Naive B cell (primary cell): ENCODE measurements around the gene PNPLA8. TPM values are rescaled to one million over a fixed set of nuclear protein-coding genes. Genes with fewer than 3 reads are reported as not detected.

Experiments
- ATAC-seq, 2 donors: fragments of 150-1000 bp; cut with Tn5 transposase; 2 replicates each; pipeline ENCODE4 v1.10.0; 2021; ENCODE audit warnings: low read depth in 2 of 2, mild to moderate bottlenecking in 2 of 2, moderate library complexity in 2 of 2
- DNase-seq: peaks from one replicate; pipeline ENCODE4 v3.0.0; 2022
- H3K27ac Mint-ChIP-seq, 6 donors: one replicate each; pipeline ENCODE4 v1.8.0; 2020 to 2022; ENCODE audit warnings: mild to moderate bottlenecking in 6 of 6, mixed read lengths in 6 of 6, moderate library complexity in 5 of 6, inconsistent platforms in 2 of 6
- H3K27me3 Mint-ChIP-seq, 3 donors: one replicate each; pipeline ENCODE4 v1.8.0; 2021 to 2022; ENCODE audit warnings: mixed read lengths in 3 of 3, mild to moderate bottlenecking in 1 of 3
- H3K36me3 Mint-ChIP-seq, 2 donors: one replicate each; pipeline ENCODE4 v1.8.0; 2020 to 2022; ENCODE audit warnings: mixed read lengths in 2 of 2, inconsistent platforms in 1 of 2, mild to moderate bottlenecking in 1 of 2
- H3K4me1 Mint-ChIP-seq, 3 donors: one replicate each; pipeline ENCODE4 v1.8.0; 2020 to 2022; ENCODE audit warnings: mixed read lengths in 3 of 3, inconsistent platforms in 1 of 3, mild to moderate bottlenecking in 1 of 3, moderate library complexity in 1 of 3
- H3K4me3 Mint-ChIP-seq, 8 donors: one replicate each; pipeline ENCODE4 v1.8.0; 2020 to 2022; ENCODE audit warnings: mild to moderate bottlenecking in 8 of 8, mixed read lengths in 8 of 8, moderate library complexity in 8 of 8, inconsistent platforms in 2 of 8
- H3K9me3 Mint-ChIP-seq, 7 donors: one replicate each; pipeline ENCODE4 v1.8.0; 2020 to 2022; ENCODE audit warnings: mixed read lengths in 7 of 7, mild to moderate bottlenecking in 5 of 7, inconsistent platforms in 2 of 7, moderate library complexity in 1 of 7
- polyA plus RNA-seq, 6 donors: library from polyadenylated mRNA; unstranded; fragments of 300-500 nt; fragmentation: Illumina TruSeq; gene quantifications; one replicate each; pipeline ENCODE4 v1.2.3, GENCODE V29; 2021; ENCODE audit warnings: low read depth in 6 of 6

Gene PNPLA8, protein sequence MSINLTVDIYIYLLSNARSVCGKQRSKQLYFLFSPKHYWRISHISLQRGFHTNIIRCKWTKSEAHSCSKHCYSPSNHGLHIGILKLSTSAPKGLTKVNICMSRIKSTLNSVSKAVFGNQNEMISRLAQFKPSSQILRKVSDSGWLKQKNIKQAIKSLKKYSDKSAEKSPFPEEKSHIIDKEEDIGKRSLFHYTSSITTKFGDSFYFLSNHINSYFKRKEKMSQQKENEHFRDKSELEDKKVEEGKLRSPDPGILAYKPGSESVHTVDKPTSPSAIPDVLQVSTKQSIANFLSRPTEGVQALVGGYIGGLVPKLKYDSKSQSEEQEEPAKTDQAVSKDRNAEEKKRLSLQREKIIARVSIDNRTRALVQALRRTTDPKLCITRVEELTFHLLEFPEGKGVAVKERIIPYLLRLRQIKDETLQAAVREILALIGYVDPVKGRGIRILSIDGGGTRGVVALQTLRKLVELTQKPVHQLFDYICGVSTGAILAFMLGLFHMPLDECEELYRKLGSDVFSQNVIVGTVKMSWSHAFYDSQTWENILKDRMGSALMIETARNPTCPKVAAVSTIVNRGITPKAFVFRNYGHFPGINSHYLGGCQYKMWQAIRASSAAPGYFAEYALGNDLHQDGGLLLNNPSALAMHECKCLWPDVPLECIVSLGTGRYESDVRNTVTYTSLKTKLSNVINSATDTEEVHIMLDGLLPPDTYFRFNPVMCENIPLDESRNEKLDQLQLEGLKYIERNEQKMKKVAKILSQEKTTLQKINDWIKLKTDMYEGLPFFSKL
- 10 to 100 TPM; 54.6 to 82.7 (median 67.0) TPM for polyA plus RNA-seq

DNA sequence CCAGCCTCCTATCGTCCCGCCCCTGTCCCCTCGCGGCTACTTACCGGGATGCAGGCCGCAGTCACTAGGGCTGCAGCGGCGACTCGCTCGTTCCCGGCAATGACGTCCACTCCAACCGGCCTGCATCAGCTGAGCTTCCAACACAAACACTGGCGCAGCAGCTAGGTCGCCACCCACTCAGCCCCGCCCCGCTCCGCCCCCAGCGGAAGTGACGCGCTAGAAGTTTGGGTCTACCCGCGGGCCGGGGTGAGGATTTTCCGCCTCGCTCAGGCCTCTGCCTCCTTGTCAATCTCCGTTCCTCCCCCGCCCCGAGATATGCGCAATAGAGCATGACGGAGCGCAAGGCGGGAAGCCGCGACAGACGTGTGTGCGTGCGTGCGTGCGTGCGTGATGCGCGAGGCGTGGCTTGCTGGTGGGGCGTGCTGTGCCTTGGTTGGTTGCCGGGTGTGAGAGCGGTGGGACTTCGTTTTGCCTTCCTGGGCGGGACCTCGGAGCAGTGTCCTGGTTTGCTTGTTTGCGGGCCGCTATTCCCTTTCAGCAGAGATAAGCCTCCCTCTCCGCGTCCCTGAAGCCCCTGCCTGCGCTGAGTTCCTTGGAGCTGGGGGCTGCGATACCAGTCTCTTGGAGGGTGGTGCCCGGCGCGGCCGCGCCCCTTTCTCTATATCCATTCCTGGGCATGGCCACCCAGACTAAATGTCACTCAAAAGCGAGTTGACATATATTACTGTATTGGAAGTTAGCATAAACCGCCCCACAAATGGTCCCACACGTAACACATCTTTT, at the start of gene PNPLA8:
TSS of gene PNPLA8 (minus strand) at position 151 of the 783 bp plus-strand sequence. CDS start 10,644 bp downstream, outside the sequence.
- peak; percentile 85 to 86 for ATAC-seq

DNA sequence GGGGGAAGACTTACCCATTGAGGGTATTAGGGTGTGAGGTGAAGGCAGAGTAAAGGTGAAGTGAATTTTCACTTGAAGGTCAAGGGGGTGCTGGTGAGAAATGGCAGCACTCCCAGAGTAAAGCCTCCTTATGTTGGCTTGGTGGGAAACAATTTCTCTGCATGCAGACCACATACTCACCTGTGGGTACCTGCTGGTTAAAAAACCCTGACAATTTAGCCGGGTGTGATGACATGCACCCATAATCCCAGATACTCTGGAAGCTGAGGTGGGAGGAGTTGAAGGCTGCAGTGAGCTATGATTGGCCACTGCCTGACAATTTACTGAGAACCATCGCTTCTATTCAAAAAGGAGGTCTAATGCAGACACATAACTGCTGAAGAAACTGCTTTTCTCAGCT, 49.2 kb upstream of the PNPLA8 start:
- Mint-ChIP-seq H3K9me3 (peaks cover 0 to 10% (median 3%) of the 10 kb centered on the region in 7 donors), H3K4me1 (peaks cover 26 to 36% (median 36%) of the 10 kb centered on the region in 3 donors)

More for the DNA sequence above, at the start of gene PNPLA8:
- H3K4me1 Mint-ChIP-seq: peaks cover 32 to 50% (median 38%) of the 10 kb centered on the region in 3 donors
- H3K27ac Mint-ChIP-seq: peak within 1 kb of the TSS; percentile 98 to 100 (median 100)
- H3K4me3 Mint-ChIP-seq: peak within 1 kb of the TSS; percentile 89 to 100 (median 98)
- H3K9me3 Mint-ChIP-seq: no peaks in the 10 kb centered on the region
- no peaks in the 10 kb centered on the region for H3K27me3 Mint-ChIP-seq
- H3K36me3 Mint-ChIP-seq: peaks cover 11 to 13% of the 10 kb centered on the region in 2 donors
- DNase-seq: peak; percentile 100

DNA sequence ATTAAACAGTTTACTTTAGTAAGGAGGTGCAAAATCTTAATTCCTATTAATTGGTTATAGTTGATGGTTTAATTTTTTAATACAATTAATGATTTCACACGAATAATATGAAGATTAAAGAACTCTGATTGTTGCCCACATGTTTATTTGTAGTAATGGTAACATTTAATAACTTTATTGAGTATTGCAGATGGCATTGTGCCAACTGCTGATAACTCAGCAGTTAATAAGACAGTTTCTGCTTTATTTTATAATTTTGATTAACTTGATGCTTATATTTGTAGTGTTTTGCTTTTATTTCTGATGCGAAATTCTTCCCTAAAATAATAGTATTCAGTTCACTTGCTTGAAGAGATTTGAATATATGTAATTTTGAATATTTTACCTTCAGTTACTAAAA, 46.5 kb upstream of the PNPLA8 start:
- no peak for ATAC-seq
- peaks cover 4 to 20% of the 10 kb centered on the region in 2 donors for H3K36me3 Mint-ChIP-seq
- H3K4me1 Mint-ChIP-seq: peaks cover 32 to 49% (median 47%) of the 10 kb centered on the region in 3 donors
- H3K9me3 Mint-ChIP-seq: no peaks in the 10 kb centered on the region
- H3K4me3 Mint-ChIP-seq: no peak overlapping the region
- no peak overlapping the region for H3K27ac Mint-ChIP-seq
- DNase-seq: no peak
- no peaks in the 10 kb centered on the region for H3K27me3 Mint-ChIP-seq

More for the DNA sequence above, 49.2 kb upstream of the PNPLA8 start:
- H3K4me3 Mint-ChIP-seq: no peak overlapping the region
- DNase-seq (no peak), ATAC-seq (no peak)
- H3K36me3 Mint-ChIP-seq: peaks cover 8 to 33% of the 10 kb centered on the region in 2 donors
- no peaks in the 10 kb centered on the region for H3K27me3 Mint-ChIP-seq
- H3K27ac Mint-ChIP-seq: no peak overlapping the region

DNA sequence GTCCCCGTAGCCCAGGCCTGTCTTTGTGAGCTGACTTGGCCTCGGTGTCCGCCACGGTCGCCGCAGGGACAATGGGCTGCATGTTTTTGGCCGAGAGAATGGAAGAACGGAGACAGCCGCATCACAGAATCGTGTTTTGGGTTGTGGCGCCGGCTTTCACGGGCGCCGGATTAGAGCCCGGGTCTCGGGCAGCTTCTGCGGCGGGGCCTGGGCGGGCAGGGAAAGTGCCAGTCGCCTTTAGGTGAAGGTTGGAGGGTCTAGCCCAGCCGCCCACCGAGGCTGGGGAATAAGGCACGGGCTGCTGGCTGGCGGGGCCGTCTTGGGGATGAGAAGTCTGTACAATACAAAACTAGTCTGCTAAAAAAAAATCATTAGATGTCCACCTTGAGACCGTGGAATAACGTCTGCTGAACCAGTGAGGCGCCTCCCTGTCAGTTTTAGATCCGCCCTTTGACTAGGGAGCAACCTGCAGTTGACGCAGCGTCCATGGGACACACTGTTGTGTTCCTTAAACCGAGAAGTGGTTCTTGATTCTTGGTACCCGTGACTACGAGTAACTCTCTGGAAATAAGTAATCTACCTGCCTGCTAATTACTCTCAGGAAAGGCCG, 44.3 kb upstream of the PNPLA8 start:
- ATAC-seq (peak; percentile 17), DNase-seq (peak; percentile 48)
- H3K36me3 Mint-ChIP-seq: peaks cover 8% of the 10 kb centered on the region in 2 donors
- H3K4me1 Mint-ChIP-seq: peaks cover 27 to 54% (median 40%) of the 10 kb centered on the region in 3 donors
- H3K4me3 Mint-ChIP-seq: peak overlapping the region; percentile 93 to 99 (median 97)
- H3K27me3 Mint-ChIP-seq: no peaks in the 10 kb centered on the region
- H3K27ac Mint-ChIP-seq: peak overlapping the region; percentile 99 to 100 (median 100)
- no peaks in the 10 kb centered on the region for H3K9me3 Mint-ChIP-seq

DNA sequence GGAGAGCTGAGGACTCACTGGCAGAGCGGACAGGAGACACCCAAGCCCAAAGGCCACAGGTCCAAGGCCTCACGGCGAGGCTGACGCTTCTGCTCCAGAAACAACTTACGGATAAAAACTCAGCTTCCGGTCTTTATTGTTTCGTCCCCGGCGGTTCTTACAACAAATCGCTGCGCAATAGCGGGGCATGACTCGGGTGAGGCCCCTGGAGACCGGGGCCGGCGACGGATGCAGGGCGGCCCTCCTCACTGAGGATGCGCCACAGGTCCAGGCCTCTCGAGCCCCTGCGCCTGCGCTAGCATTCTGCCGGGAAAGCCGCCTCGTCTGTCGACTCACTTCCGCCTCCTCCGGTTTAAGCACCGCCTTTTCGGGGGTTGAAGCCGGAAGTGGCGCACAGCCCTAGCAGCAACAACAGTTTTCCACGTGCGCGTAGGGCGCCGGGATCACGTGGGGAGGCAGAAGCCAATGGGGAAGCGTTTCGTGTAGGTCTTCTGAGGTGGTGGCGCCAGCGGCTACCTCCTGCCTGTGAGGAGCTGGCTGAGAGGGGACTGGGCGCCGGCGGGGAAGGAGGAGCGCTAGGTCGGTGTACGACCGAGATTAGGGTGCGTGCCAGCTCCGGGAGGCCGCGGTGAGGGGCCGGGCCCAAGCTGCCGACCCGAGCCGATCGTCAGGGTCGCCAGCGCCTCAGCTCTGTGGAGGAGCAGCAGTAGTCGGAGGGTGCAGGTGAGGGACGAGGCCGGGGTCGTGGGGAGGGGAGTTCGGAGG, 43.6 kb upstream of the PNPLA8 start, which contains the start of the genes DNAJB9 and THAP5:
TSS of gene DNAJB9 (plus strand) at position 494 of the 765 bp plus-strand sequence. CDS start 1,853 bp downstream, outside the sequence.
TSS of gene THAP5 (minus strand) at position 326 of the 765 bp plus-strand sequence. CDS start at position 189, 137 bp downstream.
- H3K4me1 Mint-ChIP-seq: peaks cover 27 to 54% (median 40%) of the 10 kb centered on the region in 3 donors
- peak; percentile 100 for DNase-seq
- H3K27me3 Mint-ChIP-seq: no peaks in the 10 kb centered on the region
- peak within 1 kb of the TSS; percentile 93 to 99 (median 97) for H3K4me3 Mint-ChIP-seq
- no peaks in the 10 kb centered on the region for H3K9me3 Mint-ChIP-seq
- H3K27ac Mint-ChIP-seq: peak within 1 kb of the TSS; percentile 99 to 100 (median 100)
- ATAC-seq: peak; percentile 81 to 85
- peaks cover 8% of the 10 kb centered on the region in 2 donors for H3K36me3 Mint-ChIP-seq

DNA sequence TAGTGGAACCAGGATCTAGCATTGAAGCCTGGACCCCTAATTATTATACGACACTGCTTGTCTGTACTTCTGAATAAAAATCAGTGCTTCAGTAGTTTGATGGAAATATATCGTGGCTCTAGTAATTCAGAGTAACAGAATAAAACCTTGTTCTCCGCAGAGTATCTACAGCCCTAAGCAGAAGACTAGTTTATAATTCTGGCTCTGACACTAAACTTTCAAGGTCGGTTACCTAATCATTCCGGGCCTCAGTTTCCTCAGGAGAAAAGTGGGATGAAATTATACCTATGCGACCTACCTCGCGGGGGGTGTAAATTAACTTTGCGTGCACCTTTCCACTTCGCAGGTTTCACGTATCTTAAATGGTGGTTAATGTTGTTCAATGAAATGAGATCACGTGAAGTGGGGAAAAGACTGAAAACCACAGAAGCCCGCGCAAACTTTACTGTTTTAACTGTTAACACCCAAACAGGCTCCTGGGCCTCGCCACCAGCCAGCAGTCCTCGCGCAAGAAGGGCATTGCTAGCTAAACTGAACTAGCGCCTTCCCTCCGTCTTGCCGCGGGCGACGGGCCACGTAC, 43.0 kb upstream of the PNPLA8 start:
- no peaks in the 10 kb centered on the region for H3K27me3 Mint-ChIP-seq
- no peak for DNase-seq
- peak in 1 of 2 donors; percentile 18 for ATAC-seq
- peaks cover 8 to 13% of the 10 kb centered on the region in 2 donors for H3K36me3 Mint-ChIP-seq
- peak overlapping the region; percentile 99 to 100 (median 100) for H3K27ac Mint-ChIP-seq
- H3K4me3 Mint-ChIP-seq: peak overlapping the region; percentile 93 to 99 (median 97)
- H3K4me1 Mint-ChIP-seq: peaks cover 25 to 51% (median 36%) of the 10 kb centered on the region in 3 donors
- H3K9me3 Mint-ChIP-seq: no peaks in the 10 kb centered on the region

DNA sequence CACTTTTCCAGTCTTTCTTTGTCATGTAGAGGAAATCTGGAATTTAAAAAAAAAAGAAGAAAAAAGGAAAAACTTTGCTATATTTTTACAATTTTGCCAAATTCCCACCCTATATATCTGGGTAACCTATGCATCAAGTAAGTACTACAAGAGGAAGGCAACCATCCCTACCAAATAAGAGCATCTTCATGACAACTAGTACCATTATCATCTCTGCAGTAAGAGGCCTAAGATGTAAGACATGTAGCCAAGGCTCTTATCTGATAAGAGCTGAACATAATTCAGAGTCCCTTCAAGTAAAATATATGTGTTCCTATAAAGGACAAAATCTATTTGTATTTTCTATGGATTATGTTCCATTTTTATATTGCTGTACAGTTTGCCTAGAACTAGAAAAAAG, 40.1 kb upstream of the PNPLA8 start:
- H3K36me3 Mint-ChIP-seq: peaks cover 11 to 16% of the 10 kb centered on the region in 2 donors
- ATAC-seq: no peak
- H3K27me3 Mint-ChIP-seq: no peaks in the 10 kb centered on the region
- peak overlapping the region in 1 of 8 donors; percentile 50 for H3K4me3 Mint-ChIP-seq
- peaks cover 0 to 2% (median 0%) of the 10 kb centered on the region in 7 donors for H3K9me3 Mint-ChIP-seq
- DNase-seq: no peak
- H3K4me1 Mint-ChIP-seq: peaks cover 24 to 36% (median 35%) of the 10 kb centered on the region in 3 donors
- H3K27ac Mint-ChIP-seq: peak overlapping the region in 3 of 6 donors; percentile 7 to 85 (median 62)

DNA sequence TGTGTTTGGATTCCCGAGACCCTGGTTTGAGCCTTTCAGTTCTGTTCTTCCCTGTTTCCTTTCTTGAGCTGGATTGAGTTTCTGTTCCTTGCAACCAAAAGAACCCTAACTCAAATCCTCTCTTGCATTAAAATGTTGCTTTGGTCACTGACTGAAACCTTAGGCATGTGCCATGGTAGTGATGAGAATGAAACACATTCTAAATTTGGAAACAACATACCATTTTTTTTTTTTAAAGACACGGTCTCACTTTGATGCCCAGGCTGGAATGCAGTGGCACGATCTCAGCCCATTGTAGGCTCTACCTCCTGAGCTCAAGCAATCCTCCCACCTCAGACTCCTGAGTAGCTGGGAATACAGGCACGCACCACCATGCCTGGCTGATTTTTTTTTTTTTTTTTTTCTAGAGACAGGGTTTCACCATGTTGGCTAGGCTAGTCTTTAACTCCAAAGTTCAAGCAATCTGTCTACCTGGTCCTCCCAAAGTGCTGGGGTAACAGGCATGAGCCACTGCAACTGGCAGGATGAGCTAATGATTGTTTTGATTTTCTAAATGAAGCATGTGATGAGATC, 35.2 kb upstream of the PNPLA8 start:
- peaks cover 7 to 25% (median 15%) of the 10 kb centered on the region in 7 donors for H3K9me3 Mint-ChIP-seq
- H3K27ac Mint-ChIP-seq: peak overlapping the region in 2 of 6 donors; percentile 56 to 73
- peaks cover 29 to 40% of the 10 kb centered on the region in 2 donors for H3K36me3 Mint-ChIP-seq
- H3K4me3 Mint-ChIP-seq: no peak overlapping the region
- no peaks in the 10 kb centered on the region for H3K27me3 Mint-ChIP-seq
- ATAC-seq (no peak), DNase-seq (no peak)
- H3K4me1 Mint-ChIP-seq: peaks cover 22 to 38% (median 33%) of the 10 kb centered on the region in 3 donors

DNA sequence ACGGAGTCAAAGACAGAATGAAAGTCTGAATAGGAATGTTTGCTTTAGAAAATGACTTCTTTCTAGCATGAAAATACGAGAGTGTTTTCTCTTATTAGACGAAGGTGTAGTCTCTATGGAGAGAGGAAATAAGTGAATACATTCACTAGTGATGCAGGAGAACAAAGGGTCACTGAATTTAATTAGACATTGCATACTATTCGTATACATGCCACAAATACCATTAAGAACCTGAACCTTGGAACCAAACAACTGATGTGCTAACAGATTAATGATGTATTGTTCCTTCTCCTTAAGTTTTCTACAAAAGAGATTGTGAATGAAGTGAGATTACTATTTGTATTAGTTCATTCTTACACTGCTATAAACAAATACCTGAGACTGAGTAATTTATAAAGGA, 33.3 kb upstream of the PNPLA8 start:
- H3K36me3 Mint-ChIP-seq: peaks cover 24 to 32% of the 10 kb centered on the region in 2 donors
- ATAC-seq (no peak), DNase-seq (no peak)
- peaks cover 28 to 50% (median 45%) of the 10 kb centered on the region in 3 donors for H3K4me1 Mint-ChIP-seq
- H3K4me3 Mint-ChIP-seq: peak overlapping the region in 1 of 8 donors; percentile 20
- no peaks in the 10 kb centered on the region for H3K27me3 Mint-ChIP-seq
- peaks cover 7 to 30% (median 20%) of the 10 kb centered on the region in 7 donors for H3K9me3 Mint-ChIP-seq
- peak overlapping the region in 4 of 6 donors; percentile 8 to 57 (median 42) for H3K27ac Mint-ChIP-seq

DNA sequence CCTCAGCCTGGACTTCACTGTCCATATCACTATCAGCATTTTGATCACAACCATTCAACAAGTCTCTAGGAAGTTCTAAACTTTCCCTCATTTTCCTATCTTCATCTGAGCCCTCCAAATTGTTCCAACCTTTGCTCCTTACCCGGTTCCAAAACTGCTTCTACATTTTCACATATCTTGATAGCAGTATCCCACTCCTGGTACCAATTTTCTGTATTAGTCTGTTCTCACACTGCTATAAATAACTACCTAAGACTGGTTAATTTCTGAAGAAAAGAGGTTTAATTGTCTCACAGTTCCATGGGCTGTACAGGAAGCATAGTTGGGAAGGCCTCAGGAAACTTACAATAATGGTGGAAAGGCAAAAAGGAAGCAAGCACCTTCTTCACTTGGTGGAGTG, 31.7 kb upstream of the PNPLA8 start:
- Mint-ChIP-seq H3K4me3 (peak overlapping the region in 3 of 8 donors; percentile 29 to 78 (median 34)), H3K36me3 (peaks cover 19 to 32% of the 10 kb centered on the region in 2 donors), H3K4me1 (peaks cover 36 to 66% (median 57%) of the 10 kb centered on the region in 3 donors), H3K27me3 (no peaks in the 10 kb centered on the region), H3K27ac (peak overlapping the region in 3 of 6 donors; percentile 36 to 49 (median 49)), H3K9me3 (peaks cover 7 to 30% (median 20%) of the 10 kb centered on the region in 7 donors)
- ATAC-seq (no peak), DNase-seq (no peak)

DNA sequence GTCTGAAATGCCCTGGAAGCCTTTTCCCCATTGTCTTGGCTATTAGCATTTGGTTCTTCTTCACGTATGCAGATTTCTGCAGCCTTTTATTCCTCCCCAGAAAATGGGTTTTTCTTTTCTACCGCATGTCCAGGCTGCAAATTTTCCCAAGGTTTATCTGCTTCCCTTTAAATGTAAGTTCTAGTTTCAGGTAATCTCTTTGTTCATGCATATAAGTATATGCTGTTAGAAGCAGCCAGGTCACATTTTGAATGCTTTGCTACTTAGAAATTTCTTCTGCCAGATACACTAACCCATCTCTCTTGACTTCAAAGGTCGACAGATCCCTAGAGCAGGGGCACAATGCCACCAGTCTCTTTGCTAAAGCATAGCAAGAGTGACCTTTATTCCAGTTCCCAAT, 31.3 kb upstream of the PNPLA8 start:
- peak overlapping the region in 4 of 8 donors; percentile 25 to 78 (median 32) for H3K4me3 Mint-ChIP-seq
- no peaks in the 10 kb centered on the region for H3K27me3 Mint-ChIP-seq
- peaks cover 7 to 30% (median 20%) of the 10 kb centered on the region in 7 donors for H3K9me3 Mint-ChIP-seq
- peaks cover 19 to 32% of the 10 kb centered on the region in 2 donors for H3K36me3 Mint-ChIP-seq
- DNase-seq (no peak), ATAC-seq (no peak)
- peaks cover 39 to 70% (median 58%) of the 10 kb centered on the region in 3 donors for H3K4me1 Mint-ChIP-seq
- peak overlapping the region in 1 of 6 donors; percentile 36 for H3K27ac Mint-ChIP-seq
